WERI-Rb-1 (cell line): ENCODE results near the gene KLHL3.
"Not testable (repeated sequence)": the region's sequence is repeated elsewhere in the genome, so short reads cannot be mapped to it uniquely, and the experiment has no call there.

Experiments used
- DNase-seq: peaks from one replicate; pipeline ENCODE4 v3.0.0-alpha.2; 2020
- H3K27ac ChIP-seq: fragments of 250-450 bp; sonication (Bioruptor Pico); 2 replicates; pipeline ENCODE4 v1.5.1; 2020; ENCODE audit warnings: mild to moderate bottlenecking, moderate library complexity
- H3K27me3 ChIP-seq: fragments of 250-450 bp; sonication (Bioruptor Pico); 2 replicates; pipeline ENCODE4 v1.5.1; 2021; ENCODE audit warnings: mild to moderate bottlenecking, low read depth, moderate library complexity; ENCODE audit not compliant: insufficient read depth, severe bottlenecking
- H3K36me3 ChIP-seq: fragments of 250-450 bp; sonication (Bioruptor Pico); 2 replicates; pipeline ENCODE4 v1.5.1; 2020; ENCODE audit warnings: mild to moderate bottlenecking, moderate library complexity
- H3K4me3 ChIP-seq: 2 replicates; pipeline ENCODE4 v1.5.1; 2011; ENCODE audit warnings: low read depth, mild to moderate bottlenecking, control low read depth, low read length
- H3K9me3 ChIP-seq: fragments of 250-450 bp; sonication (Bioruptor Pico); 2 replicates; pipeline ENCODE4 v1.5.1; 2021; ENCODE audit warnings: mild to moderate bottlenecking, moderate library complexity; ENCODE audit not compliant: severe bottlenecking
- CTCF ChIP-seq: IDR thresholded peaks from 2 replicates; pipeline ENCODE4 v1.5.1; 2011; ENCODE audit warnings: low read depth, mild to moderate bottlenecking, control low read depth, inconsistent platforms, low read length

The KLHL3 gene

DNA sequence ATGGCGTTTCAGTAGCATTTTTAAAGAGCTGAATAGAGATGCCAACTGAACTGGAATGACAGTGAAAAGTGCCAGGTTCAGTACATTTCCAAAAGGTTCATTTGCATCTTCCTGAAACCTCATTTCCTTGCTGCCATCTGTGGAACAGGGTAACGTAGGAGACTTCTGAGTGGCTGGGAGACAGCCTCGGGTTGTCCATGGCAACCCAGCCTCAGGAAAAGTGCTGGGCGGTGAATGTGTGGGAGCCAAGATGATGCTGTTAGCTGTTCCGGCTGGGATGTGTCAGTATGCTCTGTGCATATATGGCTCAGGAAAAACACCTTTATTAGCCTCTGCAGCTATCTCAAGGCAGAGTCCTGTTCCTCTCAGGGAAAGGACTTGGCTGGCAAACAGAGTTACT, 87.5 kb downstream of the KLHL3 start:
- no peaks in the 10 kb centered on the region for H3K36me3 ChIP-seq
- no peaks in the 10 kb centered on the region for H3K9me3 ChIP-seq
- no peak overlapping the region for H3K4me3 ChIP-seq
- H3K27me3 ChIP-seq: no peaks in the 10 kb centered on the region
- no peak for DNase-seq
- TF ChIP-seq CTCF: no peak
- no peak overlapping the region for H3K27ac ChIP-seq

DNA sequence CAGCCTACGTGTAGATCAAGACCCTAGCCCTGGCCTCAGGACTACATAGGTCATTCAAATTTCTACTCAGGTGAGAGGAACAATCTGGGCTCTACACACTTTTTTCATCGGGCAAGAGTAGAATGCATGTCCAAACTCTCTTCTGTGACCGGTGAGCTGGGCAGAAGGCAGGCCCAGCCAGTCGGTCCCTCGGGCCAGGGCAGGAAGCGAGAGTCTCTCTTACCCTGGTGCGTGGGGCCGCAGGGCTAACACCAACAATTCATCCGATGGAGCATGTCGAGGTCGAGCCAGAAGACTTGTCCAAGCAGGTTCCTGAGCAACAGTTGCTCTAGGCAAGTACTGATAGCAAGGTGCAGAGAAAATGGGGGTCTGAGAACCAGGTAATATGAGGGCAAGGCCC, 88.5 kb downstream of the KLHL3 start:
- H3K4me3 ChIP-seq: no peak overlapping the region
- no peaks in the 10 kb centered on the region for H3K36me3 ChIP-seq
- H3K27me3 ChIP-seq: no peaks in the 10 kb centered on the region
- H3K9me3 ChIP-seq: no peaks in the 10 kb centered on the region
- no peak for DNase-seq
- H3K27ac ChIP-seq: no peak overlapping the region
- TF ChIP-seq CTCF: no peak

DNA sequence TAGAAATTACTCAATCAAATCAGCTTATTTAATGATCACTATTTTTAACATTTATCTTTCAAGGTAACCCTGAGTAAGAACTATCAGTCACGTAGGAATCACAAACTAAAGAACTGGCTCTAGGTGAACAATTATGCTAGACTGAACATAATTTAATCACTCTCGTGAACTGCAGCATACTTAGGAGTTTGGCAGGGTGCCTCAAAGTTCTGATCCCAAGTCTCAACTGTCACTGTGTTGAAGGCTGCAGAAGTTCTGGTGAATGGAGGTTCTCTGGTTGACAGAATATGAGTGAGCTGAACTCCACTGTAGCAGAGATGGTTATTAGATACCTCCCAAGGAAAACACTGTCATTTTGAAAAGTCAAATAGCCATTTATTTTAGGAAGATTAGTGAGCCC, 89.1 kb downstream of the KLHL3 start:
- Histone ChIP-seq H3K36me3 (no peaks in the 10 kb centered on the region), H3K27ac (no peak overlapping the region), H3K9me3 (no peaks in the 10 kb centered on the region), H3K27me3 (no peaks in the 10 kb centered on the region), H3K4me3 (no peak overlapping the region)
- TF ChIP-seq CTCF: no peak
- DNase-seq: no peak

DNA sequence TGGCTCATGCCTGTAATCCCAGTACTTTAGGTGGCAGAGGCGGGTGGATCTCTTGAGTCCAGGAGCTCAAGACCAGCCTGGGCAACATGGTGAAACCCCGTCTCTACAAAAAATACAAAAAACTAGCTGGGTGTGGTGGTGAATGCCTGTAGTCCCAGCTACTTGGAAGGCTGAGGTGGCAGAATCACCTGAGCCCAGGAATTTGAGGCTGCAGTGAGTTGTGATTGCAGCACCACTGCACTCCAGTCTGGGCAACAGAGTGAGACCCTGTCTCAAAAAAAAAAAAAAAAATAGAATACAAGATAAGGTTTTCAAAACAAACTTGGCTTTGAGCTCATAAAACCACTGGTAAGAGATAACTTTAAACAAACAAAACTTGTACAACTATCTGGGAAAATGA, 92.8 kb downstream of the KLHL3 start:
- not testable (repeated sequence) for H3K27me3 ChIP-seq, H3K36me3 ChIP-seq, H3K27ac ChIP-seq, H3K4me3 ChIP-seq, DNase-seq, H3K9me3 ChIP-seq

- Histone ChIP-seq H3K36me3 (no peaks in the 10 kb centered on the region), H3K9me3 (no peaks in the 10 kb centered on the region), H3K27ac (no peak overlapping the region), H3K27me3 (no peaks in the 10 kb centered on the region), H3K4me3 (no peak overlapping the region)
- TF ChIP-seq CTCF: no peak
- no peak for DNase-seq
These were observed 93.8 kb downstream of the KLHL3 start for GRCh38 chr5:137642091-137642490.

DNA sequence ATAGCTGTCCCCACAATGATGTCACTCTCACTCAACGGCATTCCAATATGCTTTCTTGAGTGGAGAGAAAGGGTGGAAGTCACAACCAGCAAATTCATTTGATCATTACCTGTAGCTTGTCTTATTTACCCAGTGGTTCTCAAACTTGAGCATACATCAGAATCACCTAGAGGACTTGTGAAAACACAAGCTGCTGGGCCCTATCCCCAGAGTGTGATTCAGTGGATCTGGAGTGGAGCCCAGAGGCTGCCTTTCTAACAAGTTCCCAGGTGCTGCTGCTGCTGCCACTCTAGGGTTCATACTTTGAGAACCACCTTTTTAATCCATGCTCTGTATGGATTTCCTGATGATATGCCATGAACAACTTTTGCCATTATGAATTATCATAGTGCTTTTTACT, 94.7 kb downstream of the KLHL3 start:
- TF ChIP-seq CTCF: no peak
- H3K27me3 ChIP-seq: no peaks in the 10 kb centered on the region
- no peak overlapping the region for H3K4me3 ChIP-seq
- H3K27ac ChIP-seq: no peak overlapping the region
- no peaks in the 10 kb centered on the region for H3K9me3 ChIP-seq
- H3K36me3 ChIP-seq: no peaks in the 10 kb centered on the region
- DNase-seq: no peak

DNA sequence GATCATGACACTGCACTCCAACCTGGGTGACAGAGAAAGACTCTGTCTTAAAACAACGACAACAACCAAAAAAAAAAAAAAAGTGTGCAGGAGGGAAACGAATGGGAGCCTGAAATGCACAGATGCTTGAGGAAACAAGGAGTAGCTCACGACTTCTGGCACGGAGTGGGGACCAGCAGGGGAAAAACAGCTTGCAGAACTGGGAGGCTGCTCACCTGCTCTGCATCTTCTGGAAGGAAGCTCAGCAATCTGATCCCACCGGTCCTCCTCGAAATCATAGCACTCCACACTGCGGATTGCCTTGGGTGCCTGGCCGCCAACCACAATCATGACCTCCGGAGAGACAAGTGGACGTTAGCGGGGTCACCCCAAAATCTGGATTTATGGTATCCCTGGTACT, 96.2 kb downstream of the KLHL3 start:
- H3K27ac ChIP-seq: no peak overlapping the region
- no peak overlapping the region for H3K4me3 ChIP-seq
- DNase-seq: no peak
- H3K36me3 ChIP-seq: no peaks in the 10 kb centered on the region
- no peaks in the 10 kb centered on the region for H3K27me3 ChIP-seq
- TF ChIP-seq CTCF: no peak
- no peaks in the 10 kb centered on the region for H3K9me3 ChIP-seq
